Measurements from ENCODE around the gene CLDN16.

GRCh38 chr3:190361791-190362190, 26.2 kb upstream of the CLDN16 start:
- TF ChIP-seq CTCF (IDR thresholded peaks at IDR 0.05) (no peak), POLR2A (IDR thresholded peaks at IDR 0.05) (no peak)

Data from breast epithelium (tissue), 3 donors.